H54 (cell line): ENCODE measurements around the gene SLC39A8.
"Not testable (repeated sequence)": the region's sequence is repeated elsewhere in the genome, so short reads cannot be mapped to it uniquely, and the experiment has no call there.

Source experiments
- DNase-seq: peaks from one replicate; pipeline ENCODE4 v3.0.0; 2011; ENCODE audit warnings: low spot score, mixed read lengths; ENCODE audit not compliant: insufficient read length
- FAIRE-seq: peaks from 3 replicates; lab custom pipeline; 2011; peaks lifted over from hg19 to GRCh38; lab: Jason Lieb, UNC
- POLR2A ChIP-seq: IDR thresholded peaks from 2 replicates; pipeline ENCODE4 v1.6.1; 2011; ENCODE audit warnings: low read depth, mild to moderate bottlenecking, low read length

SLC39A8 gene

GRCh38 chr4:102299354-102300107 is 45.8 kb downstream of the SLC39A8 start:
- FAIRE-seq (peak; percentile 55), DNase-seq (no peak)
- no peak for TF ChIP-seq POLR2A

- FAIRE-seq (no peak), DNase-seq (no peak)
- TF ChIP-seq POLR2A: no peak
These were observed 46.6 kb downstream of the SLC39A8 start for GRCh38 chr4:102298716-102299115.

- FAIRE-seq: no peak
- no peak for TF ChIP-seq POLR2A
These were observed 50.0 kb downstream of the SLC39A8 start for GRCh38 chr4:102295153-102295862.

GRCh38 chr4:102288497-102288896 is 56.8 kb downstream of the SLC39A8 start:
- DNase-seq (no peak), FAIRE-seq (no peak)
- TF ChIP-seq POLR2A: no peak

More at GRCh38 chr4:102295153-102295862, 50.0 kb downstream of the SLC39A8 start:
- no peak for DNase-seq

- no peak for FAIRE-seq
- TF ChIP-seq POLR2A: no peak
- DNase-seq: no peak
These were observed 59.5 kb downstream of the SLC39A8 start for GRCh38 chr4:102285831-102286230.

- FAIRE-seq: no peak
- no peak for DNase-seq
- TF ChIP-seq POLR2A: no peak
These were observed 64.0 kb downstream of the SLC39A8 start for GRCh38 chr4:102281171-102281839.

GRCh38 chr4:102273317-102273716 is 72.0 kb downstream of the SLC39A8 start:
- FAIRE-seq, DNase-seq: not testable (repeated sequence)

- no peak for FAIRE-seq
- no peak for DNase-seq
- TF ChIP-seq POLR2A: no peak
These were observed 73.0 kb downstream of the SLC39A8 start for GRCh38 chr4:102272318-102272717.

- no peak for TF ChIP-seq POLR2A
- FAIRE-seq: no peak
- no peak for DNase-seq
These were observed 76.9 kb downstream of the SLC39A8 start for GRCh38 chr4:102268355-102268754.

GRCh38 chr4:102263024-102263787 is 82.1 kb downstream of the SLC39A8 start:
- FAIRE-seq (peak; percentile 95), DNase-seq (peak; percentile 17)
- no peak for TF ChIP-seq POLR2A

GRCh38 chr4:102259702-102260101 is 85.6 kb downstream of the SLC39A8 start:
- DNase-seq: no peak
- TF ChIP-seq POLR2A: no peak
- no peak for FAIRE-seq

- FAIRE-seq (no peak), DNase-seq (no peak)
- TF ChIP-seq POLR2A: no peak
These were observed 86.2 kb downstream of the SLC39A8 start for GRCh38 chr4:102259081-102259480.

GRCh38 chr4:102256321-102256720 is 89.0 kb downstream of the SLC39A8 start:
- no peak for TF ChIP-seq POLR2A
- DNase-seq: no peak
- FAIRE-seq: no peak
